A549 treated with CORT108297 at 1 μM for 4 hours (cell line): ENCODE data around the gene ST14. TPM values are rescaled to one million over a fixed set of nuclear protein-coding genes. Genes with fewer than 3 reads are reported as not detected.

Source experiments
- total RNA-seq: library from RNA; stranded (reverse); fragments of 200-300 nt; extraction: Qiagen RNA extraction; gene quantifications from 5 replicates; pipeline ENCODE4 v1.2.3, GENCODE V29; 2022

Gene ST14
- total RNA-seq, result 0.03 to 0.13 TPM (median 0.05 TPM) in 4 of 5 replicates, not detected in the other

GRCh38 chr11:130159657-130160497 lies at the start of gene ST14:
TSS of gene ST14 (plus strand) at chr11:130159782. CDS start at chr11:130159980, 198 bp downstream.

Other genes starting within 250 kb of the ST14 start
- 1.5 to 1.9 TPM (median 1.8 TPM) in 5 replicates for gene PRDM10, start 156.9 kb upstream of the ST14 start, total RNA-seq
- gene APLP2, start 89.9 kb upstream of the ST14 start, total RNA-seq, result 155 to 194 TPM (median 177 TPM) in 5 replicates
- 5.1 to 9.4 TPM (median 7.7 TPM) in 5 replicates for gene ZBTB44, start 155.1 kb downstream of the ST14 start, total RNA-seq